Thyroid gland (tissue), 4 donors: ENCODE measurements around the gene CACNA1S. TPM values are rescaled to one million over a fixed set of nuclear protein-coding genes. Genes with fewer than 3 reads are reported as not detected.

Source experiments
- DNase-seq, 2 donors: peaks; one replicate each; pipeline ENCODE4 v3.0.0-alpha.2; 2019
- H3K27ac ChIP-seq, 3 donors: fragments of 200-600 bp; sonication (generic); 1 replicate in 2 of 3; 2 replicates in 1 of 3; pipeline ENCODE4 v1.5.1; 2016 to 2019; ENCODE audit warnings: mild to moderate bottlenecking in 1 of 3, moderate library complexity in 1 of 3
- H3K27me3 ChIP-seq: fragments of 200-600 bp; sonication (generic); one replicate; pipeline ENCODE4 v1.5.1; 2019
- H3K36me3 ChIP-seq, 2 donors: fragments of 200-600 bp; sonication (generic); one replicate each; pipeline ENCODE4 v1.5.1; 2016 to 2019
- H3K4me1 ChIP-seq, 2 donors: fragments of 200-600 bp; sonication (generic); one replicate each; pipeline ENCODE4 v1.5.1; 2017 to 2019
- H3K4me3 ChIP-seq, 3 donors: fragments of 200-600 bp; sonication (generic); replicated peaks in 1 of 3; 1 replicate in 2 of 3; 2 replicates in 1 of 3; pipeline ENCODE4 v1.5.1; 2016; ENCODE audit warnings: mild to moderate bottlenecking in 1 of 3
- H3K9me3 ChIP-seq: fragments of 200-600 bp; sonication (generic); one replicate; pipeline ENCODE4 v1.5.1; 2017
- CTCF ChIP-seq, 6 experiments: fragments of 200-600 bp in 3 of 6; fragments of 450-650 bp in 3 of 6; sonication (generic) in 3 of 6; IDR thresholded peaks; one replicate each; pipeline ENCODE4 v1.5.1; 2016 to 2019; ENCODE audit warnings: antibody characterized with exemption in 6 of 6, mild to moderate bottlenecking in 2 of 6, inconsistent platforms in 1 of 6, moderate library complexity in 1 of 6
- POLR2A ChIP-seq, 2 donors: fragments of 450-650 bp; IDR thresholded peaks; one replicate each; pipeline ENCODE4 v1.6.1; 2017; ENCODE audit warnings: antibody characterized with exemption in 2 of 2, mild to moderate bottlenecking in 2 of 2, moderate library complexity in 1 of 2
- WGBS, 2 donors: methylation state at CpG; one replicate each; pipeline ENCODE4 v1.1.5; 2017; 5-methylcytosine and 5-hydroxymethylcytosine counted together
- intact Hi-C: fragments of 100-400 bp; cut with DNase I; formaldehyde crosslinking; loops from one replicate; pipeline ENCODE4 v1.15.1; 2023
- total RNA-seq, 4 donors: library from RNA; depleted of rRNA; stranded (reverse); fragments of >200 nt; gene quantifications; one replicate each; pipeline ENCODE4 v1.2.3, GENCODE V29; 2016

The CACNA1S gene
- total RNA-seq, 4 donors from 2014 or later, result not detected

GRCh38 chr1:201140941-201141260 lies 28.7 kb upstream of the CACNA1S start:
- 90 to 92% methylated on average over 8 of the region's 8 CpGs for WGBS, 2 donors
- Histone ChIP-seq H3K9me3 (no peaks in the 10 kb centered on the region), H3K27me3 (no peaks in the 10 kb centered on the region), H3K4me1 (no peaks in the 10 kb centered on the region), H3K4me3 (no peak overlapping the region), H3K36me3 (peaks cover 20 to 41% of the 10 kb centered on the region in 2 donors), H3K27ac (no peak overlapping the region)
- DNase-seq, result no peak
- intact Hi-C loops, result no loop called here
- TF ChIP-seq POLR2A (IDR thresholded peaks at IDR 0.05) (no peak), CTCF (IDR thresholded peaks at IDR 0.05) (no peak)

GRCh38 chr1:201140235-201140940 lies 28.2 kb upstream of the CACNA1S start:
- DNase-seq, result no peak
- H3K9me3 ChIP-seq, result no peaks in the 10 kb centered on the region
- no peak overlapping the region for H3K4me3 ChIP-seq
- no peak for TF ChIP-seq CTCF (IDR thresholded peaks at IDR 0.05)
- no peak for TF ChIP-seq POLR2A (IDR thresholded peaks at IDR 0.05)
- H3K27me3 ChIP-seq, result no peaks in the 10 kb centered on the region
- H3K27ac ChIP-seq, result no peak overlapping the region
- peaks cover 25 to 39% of the 10 kb centered on the region in 2 donors for H3K36me3 ChIP-seq
- intact Hi-C loops, result no loop called here
- whole genome bisulfite sequencing, 2 donors, result 85% methylated on average over 10 of the region's 10 CpGs
- no peaks in the 10 kb centered on the region for H3K4me1 ChIP-seq

- no peak overlapping the region for H3K4me3 ChIP-seq
- H3K27ac ChIP-seq, result no peak overlapping the region
- no peak for TF ChIP-seq POLR2A (IDR thresholded peaks at IDR 0.05)
- no peak for TF ChIP-seq CTCF (IDR thresholded peaks at IDR 0.05)
- 94 to 95% methylated on average over 9 of the region's 9 CpGs for WGBS, 2 donors
- no peaks in the 10 kb centered on the region for H3K27me3 ChIP-seq
- no peak for DNase-seq
- intact Hi-C loops, result no loop called here
- H3K4me1 ChIP-seq, result no peaks in the 10 kb centered on the region
- H3K36me3 ChIP-seq, result peaks cover 27 to 39% of the 10 kb centered on the region in 2 donors
- no peaks in the 10 kb centered on the region for H3K9me3 ChIP-seq
Measured at GRCh38 chr1:201139756-201140155, 27.5 kb upstream of the CACNA1S start.

GRCh38 chr1:201139306-201139705 lies 27.1 kb upstream of the CACNA1S start:
- intact Hi-C loops, result no loop called here
- Histone ChIP-seq H3K9me3 (no peaks in the 10 kb centered on the region), H3K27ac (no peak overlapping the region), H3K36me3 (peaks cover 30 to 36% of the 10 kb centered on the region in 2 donors), H3K4me1 (no peaks in the 10 kb centered on the region), H3K4me3 (no peak overlapping the region), H3K27me3 (no peaks in the 10 kb centered on the region)
- 97 to 100% methylated on average over 5 of the region's 5 CpGs for WGBS, 2 donors
- TF ChIP-seq POLR2A (IDR thresholded peaks at IDR 0.05) (no peak), CTCF (IDR thresholded peaks at IDR 0.05) (no peak)
- no peak for DNase-seq

- DNase-seq, result no peak
Measured at GRCh38 chr1:201138311-201138840, 26.1 kb upstream of the CACNA1S start.

More at GRCh38 chr1:201138311-201138840, 26.1 kb upstream of the CACNA1S start:
- intact Hi-C loops, result no loop called here
- H3K4me1 ChIP-seq, result no peaks in the 10 kb centered on the region
- H3K36me3 ChIP-seq, result peaks cover 25 to 28% of the 10 kb centered on the region in 2 donors
- TF ChIP-seq POLR2A (IDR thresholded peaks at IDR 0.05) (no peak), CTCF (IDR thresholded peaks at IDR 0.05) (no peak)
- no peaks in the 10 kb centered on the region for H3K9me3 ChIP-seq
- WGBS, 2 donors, result 73 to 82% methylated on average over 5 to 6 of the region's 6 CpGs
- H3K27ac ChIP-seq, result no peak overlapping the region
- no peak overlapping the region for H3K4me3 ChIP-seq
- H3K27me3 ChIP-seq, result no peaks in the 10 kb centered on the region
